H1 (cell line): ENCODE measurements around the gene TSC1. TPM values are rescaled to one million over a fixed set of nuclear protein-coding genes. Genes with fewer than 3 reads are reported as not detected.

Experiments used
- CTCF ChIA-PET: fragments of 300-600 bp; sonication (Branson Sonifier 250); formaldehyde crosslinking; loops from one replicate; lab custom pipeline; 2021; ENCODE audit not compliant: partially characterized antibody; lab: Charles Lee
- POLR2A ChIA-PET: fragments of 300-600 bp; sonication (Branson Sonifier 250); formaldehyde crosslinking; loops from one replicate; lab custom pipeline; 2021; ENCODE audit warnings: inconsistent platforms; ENCODE audit not compliant: partially characterized antibody; lab: Charles Lee
- DNase-seq, 2 experiments: peaks; one replicate each; pipeline versions ENCODE4 v3.0.0 to v3.0.0-alpha.2; 2010 to 2022; ENCODE audit warnings: low spot score in 2 of 2, low read depth in 1 of 2, mixed read lengths in 1 of 2
- FAIRE-seq: peaks from 2 replicates; lab custom pipeline; 2011; peaks lifted over from hg19 to GRCh38; lab: Jason Lieb, UNC
- H2AFZ ChIP-seq: 2 replicates; pipeline ENCODE4 v1.8.1; 2012; ENCODE audit warnings: low read length, inconsistent platforms
- H2AK5ac ChIP-seq: 2 replicates; pipeline ENCODE4 v1.6.1; 2013; ENCODE audit warnings: low read depth, low read length
- H2BK120ac ChIP-seq: replicated peaks from 2 replicates; pipeline ENCODE3; 2013; ENCODE audit warnings: low read depth, low read length, inconsistent platforms
- H2BK12ac ChIP-seq: 2 replicates; pipeline ENCODE4 v1.6.1; 2013; ENCODE audit warnings: low read depth, low read length
- H2BK15ac ChIP-seq: 2 replicates; pipeline ENCODE4 v1.6.1; 2013; ENCODE audit warnings: low read length
- H2BK20ac ChIP-seq: 2 replicates; pipeline ENCODE4 v1.6.1; 2013; ENCODE audit warnings: low read length
- H2BK5ac ChIP-seq: 2 replicates; pipeline ENCODE4 v1.6.1; 2013; ENCODE audit warnings: low read depth, low read length
- H3K14ac ChIP-seq: 2 replicates; pipeline ENCODE4 v1.6.1; 2013; ENCODE audit warnings: inconsistent platforms; ENCODE audit not compliant: insufficient read length
- H3K18ac ChIP-seq: 2 replicates; pipeline ENCODE4 v1.6.1; 2013; ENCODE audit warnings: low read length; ENCODE audit errors: extremely low read depth
- H3K23ac ChIP-seq: 2 replicates; pipeline ENCODE4 v1.6.1; 2013; ENCODE audit warnings: inconsistent platforms; ENCODE audit not compliant: insufficient read length
- H3K23me2 ChIP-seq: 2 replicates; pipeline ENCODE4 v1.6.1; 2013; ENCODE audit warnings: low read depth, low read length
- H3K27ac ChIP-seq: 2 replicates; pipeline ENCODE4 v1.6.1; 2011; ENCODE audit warnings: low read depth, low read length, inconsistent platforms
- H3K27me3 ChIP-seq, 4 experiments: replicated peaks in 1 of 4; 1 replicate in 1 of 4; 2 replicates in 3 of 4; pipeline versions ENCODE4 v1.6.1 to v1.8.1; 2011 to 2013; ENCODE audit warnings: low read length in 3 of 4, mild to moderate bottlenecking in 3 of 4, inconsistent platforms in 2 of 4, mixed read lengths in 2 of 4, moderate library complexity in 1 of 4; ENCODE audit not compliant: control insufficient read depth in 3 of 4, insufficient read depth in 3 of 4; ENCODE audit errors: extremely low read depth in 1 of 4
- H3K36me3 ChIP-seq, 4 experiments: 2 replicates each; pipeline versions ENCODE4 v1.6.1 to v1.8.1; 2011 to 2013; ENCODE audit warnings: mild to moderate bottlenecking in 4 of 4, low read length in 3 of 4, moderate library complexity in 2 of 4, control low read depth in 1 of 4, inconsistent platforms in 1 of 4; ENCODE audit not compliant: insufficient read depth in 4 of 4, control insufficient read depth in 2 of 4
- H3K4ac ChIP-seq: replicated peaks from 2 replicates; pipeline ENCODE3; 2013; ENCODE audit warnings: low read length, low read depth, mixed read lengths, inconsistent platforms; ENCODE audit not compliant: insufficient read length
- H3K4me1 ChIP-seq, 4 experiments: replicated peaks in 1 of 4; 1 replicate in 1 of 4; 2 replicates in 3 of 4; pipeline versions ENCODE4 v1.6.1 to v1.8.1; 2011 to 2013; ENCODE audit warnings: low read length in 3 of 4, inconsistent platforms in 2 of 4, mixed read lengths in 1 of 4; ENCODE audit not compliant: insufficient read depth in 4 of 4, control insufficient read depth in 3 of 4
- H3K4me2 ChIP-seq, 2 experiments: 2 replicates each; pipeline versions ENCODE4 v1.6.1 to v1.8.1; 2011 to 2013; ENCODE audit warnings: low read depth in 2 of 2, low read length in 2 of 2, control low read depth in 1 of 2, inconsistent platforms in 1 of 2, mild to moderate bottlenecking in 1 of 2; ENCODE audit not compliant: insufficient read depth in 1 of 2
- H3K4me3 ChIP-seq, 4 experiments: fragments of 200-600, 300-600 bp in 1 of 4; sonication (generic), shearing (Covaris generic), sonication (Bioruptor Twin) in 1 of 4; 2 replicates each; pipeline versions ENCODE4 v1.5.1 to v1.8.1; 2011 to 2016; ENCODE audit warnings: low read length in 4 of 4, low read depth in 3 of 4, control low read depth in 2 of 4, inconsistent platforms in 2 of 4, mild to moderate bottlenecking in 2 of 4, mixed read lengths in 1 of 4, moderate library complexity in 1 of 4; ENCODE audit not compliant: insufficient read depth in 2 of 4; ENCODE audit errors: extremely low read depth in 1 of 4
- H3K56ac ChIP-seq: replicated peaks from 2 replicates; pipeline ENCODE3; 2013; ENCODE audit warnings: low read depth, mild to moderate bottlenecking, mixed read lengths, low read length, inconsistent platforms; ENCODE audit not compliant: insufficient read length
- H3K79me1 ChIP-seq: 2 replicates; pipeline ENCODE4 v1.6.1; 2013; ENCODE audit warnings: low read depth, low read length, control low read depth
- H3K79me2 ChIP-seq, 2 experiments: 2 replicates each; pipeline versions ENCODE4 v1.6.1 to v1.8.1; 2012 to 2013; ENCODE audit warnings: low read length in 2 of 2, mild to moderate bottlenecking in 2 of 2, inconsistent platforms in 1 of 2; ENCODE audit not compliant: insufficient read depth in 2 of 2, control insufficient read depth in 1 of 2
- H3K9ac ChIP-seq, 4 experiments: replicated peaks in 1 of 4; 1 replicate in 1 of 4; 2 replicates in 3 of 4; pipeline versions ENCODE4 v1.6.1 to v1.8.1; 2011 to 2013; ENCODE audit warnings: low read depth in 3 of 4, low read length in 3 of 4, control low read depth in 2 of 4, mild to moderate bottlenecking in 2 of 4, moderate library complexity in 2 of 4, inconsistent platforms in 1 of 4; ENCODE audit errors: extremely low read depth in 1 of 4
- H3K9me3 ChIP-seq, 2 experiments: 2 replicates each; pipeline versions ENCODE4 v1.6.1 to v1.8.1; 2012 to 2013; ENCODE audit warnings: mild to moderate bottlenecking in 2 of 2, moderate library complexity in 2 of 2, control low read depth in 1 of 2, inconsistent platforms in 1 of 2, low read depth in 1 of 2, low read length in 1 of 2, mixed read lengths in 1 of 2; ENCODE audit not compliant: insufficient read depth in 2 of 2
- H4K20me1 ChIP-seq, 2 experiments: replicated peaks in 1 of 2; 2 replicates each; pipeline versions ENCODE3 to v1.8.1; 2011 to 2013; ENCODE audit warnings: inconsistent platforms in 2 of 2, low read length in 2 of 2, mild to moderate bottlenecking in 1 of 2; ENCODE audit not compliant: insufficient read depth in 2 of 2, control insufficient read depth in 1 of 2
- H4K5ac ChIP-seq: 2 replicates; pipeline ENCODE4 v1.6.1; 2013; ENCODE audit warnings: low read length, low read depth, mixed read lengths, inconsistent platforms; ENCODE audit not compliant: insufficient read length
- H4K8ac ChIP-seq: 2 replicates; pipeline ENCODE4 v1.8.0; 2013; ENCODE audit warnings: mild to moderate bottlenecking, moderate library complexity, low read length, inconsistent platforms; ENCODE audit not compliant: insufficient read depth; ENCODE audit errors: extremely low read depth
- H4K91ac ChIP-seq: replicated peaks from 2 replicates; pipeline ENCODE3; 2013; ENCODE audit warnings: low read length, mixed read lengths, inconsistent platforms; ENCODE audit not compliant: insufficient read length
- ASH2L ChIP-seq: fragments of 200-600, 300-600 bp; sonication (generic); IDR thresholded peaks from one replicate; pipeline ENCODE4 v1.7.1; 2017; ENCODE audit warnings: low read length
- CREB1 ChIP-seq: IDR thresholded peaks from 2 replicates; pipeline ENCODE4 v1.6.1; 2012; ENCODE audit warnings: inconsistent platforms
- CTBP2 ChIP-seq: IDR thresholded peaks from 2 replicates; pipeline ENCODE4 v1.7.0; 2011; ENCODE audit warnings: borderline replicate concordance, mild to moderate bottlenecking, moderate library complexity, mixed read lengths, low read length; ENCODE audit not compliant: insufficient read depth, insufficient read length
- POLR2A ChIP-seq, 2 experiments: IDR thresholded peaks; 1 replicate in 1 of 2; 2 replicates in 1 of 2; pipeline ENCODE4 v1.6.1; 2011; ENCODE audit warnings: low read depth in 2 of 2, low read length in 2 of 2, mild to moderate bottlenecking in 2 of 2; ENCODE audit errors: control extremely low read depth in 1 of 2
- POLR2AphosphoS5 ChIP-seq: IDR thresholded peaks from 2 replicates; pipeline ENCODE4 v1.6.1; 2011; ENCODE audit warnings: low read depth, low read length
- RBBP5 ChIP-seq: IDR thresholded peaks from 2 replicates; pipeline ENCODE4 v1.7.1; 2012; ENCODE audit warnings: low read depth, mild to moderate bottlenecking, inconsistent platforms, low read length, moderate library complexity, borderline replicate concordance
- SIX5 ChIP-seq: IDR thresholded peaks from 2 replicates; pipeline ENCODE4 v1.6.1; 2011; ENCODE audit warnings: mild to moderate bottlenecking, low read depth, low read length
- TAF1 ChIP-seq: IDR thresholded peaks from 2 replicates; pipeline ENCODE4 v1.6.1; 2011; ENCODE audit warnings: mild to moderate bottlenecking, low read depth, low read length
- ZNF274 ChIP-seq: IDR thresholded peaks from 2 replicates; pipeline ENCODE4 v1.7.0; 2012; ENCODE audit warnings: low read length, borderline replicate concordance; ENCODE audit errors: extremely low read depth
- WGBS, 2 experiments: shearing (Covaris generic) in 1 of 2; methylation state at CpG; one replicate each; pipeline versions ENCODE4 v1.1.6 to v1.1.7; 2013 to 2015; ENCODE audit warnings: low lambda C conversion rate in 2 of 2, mixed read lengths in 2 of 2, inconsistent platforms in 1 of 2, low coverage in 1 of 2, missing lambda C conversion rate in 1 of 2; ENCODE audit not compliant: insufficient replicate concordance in 2 of 2, insufficient coverage in 1 of 2, insufficient read length in 1 of 2; ENCODE audit errors: extremely low coverage in 1 of 2, missing lambda C conversion rate in 1 of 2; 5-methylcytosine and 5-hydroxymethylcytosine counted together
- polyA plus RNA-seq, 7 experiments: library from polyadenylated mRNA; depleted of rRNA in 3 of 7; stranded (reverse) in 5 of 7; unstranded in 2 of 7; fragments of >200 nt in 5 of 7; fragments of 200-250 nt in 2 of 7; gene quantifications; 1 replicate in 5 of 7; 2 replicates in 1 of 7; 4 replicates in 1 of 7; pipeline versions ENCODE4 v1.2.1 to v1.2.3, GENCODE V29; 2011 to 2013; ENCODE audit warnings: missing spikeins in 2 of 7, mixed read lengths in 2 of 7
- total RNA-seq: library from RNA; stranded (reverse); fragmentation: NEBNext Ultra II Directional; extraction: Animal tissue kit (Norgen Biotek cat#: 25700); gene quantifications from 2 replicates; pipeline ENCODE4 v1.2.1, GENCODE V29; 2021

The TSC1 gene
- total and polyA plus RNA-seq, 2 of the 8 experiments (the other 6 are each of a cell fraction or from before 2014, with no cell fraction given): 37.2 to 46.0 TPM

- no peak overlapping the region for H2BK15ac ChIP-seq
- H2BK5ac ChIP-seq: no peak overlapping the region
- no peak overlapping the region for H4K5ac ChIP-seq
- 91% methylated on average over 3 of the region's 3 CpGs; no CpG with 5 or more reads in 1 of the 2 experiments for WGBS, 2 experiments
- no peak overlapping the region for H3K4me3 ChIP-seq
- no peak overlapping the region for H2BK20ac ChIP-seq
- H3K4me1 ChIP-seq: peaks cover 0 to 12% (median 5%) of the 10 kb centered on the region in 4 experiments; a peak in 6 of 7 replicates
- H3K27me3 ChIP-seq: peaks cover 0 to 26% (median 13%) of the 10 kb centered on the region in 4 experiments; a peak in 6 of 7 replicates
- FAIRE-seq (no peak), DNase-seq (no peak)
- H4K8ac ChIP-seq: no peak overlapping the region
- no peak overlapping the region for H3K4me2 ChIP-seq
- no peak overlapping the region for H3K9ac ChIP-seq
- H3K79me2 ChIP-seq: no peaks in the 10 kb centered on the region
- TF ChIP-seq SIX5: no peak
- TF ChIP-seq POLR2AphosphoS5: no peak
- TF ChIP-seq CREB1: no peak
- TF ChIP-seq RBBP5: no peak
- no peak for TF ChIP-seq TAF1
- no peak for TF ChIP-seq CTBP2
- no peak for TF ChIP-seq ASH2L
- TF ChIP-seq POLR2A (IDR thresholded peaks at IDR 0.05; ENCODE audit: control extremely low read depth in 1 of 2, low read depth in 2 of 2, low read length in 2 of 2): no peak
- TF ChIP-seq ZNF274: no peak
- H3K36me3 ChIP-seq: no peaks in the 10 kb centered on the region
- H2AFZ ChIP-seq: no peak overlapping the region
- no peak overlapping the region for H4K91ac ChIP-seq
- no peak overlapping the region for H3K56ac ChIP-seq
- H2BK12ac ChIP-seq: no peak overlapping the region
- no peak overlapping the region for H3K4ac ChIP-seq
- peaks cover 0 to 3% of the 10 kb centered on the region in 2 experiments for H4K20me1 ChIP-seq
- no peak overlapping the region for H3K23ac ChIP-seq
- no peak overlapping the region for H2AK5ac ChIP-seq
- no peak overlapping the region for H3K14ac ChIP-seq
- H2BK120ac ChIP-seq: no peak overlapping the region
- ChIA-PET POLR2A (no interaction called here), CTCF (interaction anchor here (0.9 to 3.1 kb wide), 10 partner anchors 15 to 168 kb away, joined by 3 to 11 read pairs (median 6); no protein-coding TSS in a partner anchor)
- H3K79me1 ChIP-seq: no peaks in the 10 kb centered on the region
- no peak overlapping the region for H3K27ac ChIP-seq
- H3K18ac ChIP-seq: no peak overlapping the region
- no peaks in the 10 kb centered on the region for H3K9me3 ChIP-seq
- peaks cover 3% of the 10 kb centered on the region; the same call in 1 of the 2 replicates for H3K23me2 ChIP-seq
Measured at GRCh38 chr9:132976571-132976970, 32.2 kb upstream of the TSC1 start.
